Neutrophil (primary cell): ENCODE results near the gene CALML3.

ENCODE experiments used
- H3K27ac ChIP-seq: fragments of 200-600 bp; sonication (generic); 2 replicates; pipeline ENCODE4 v1.5.1; 2016; ENCODE audit warnings: mild to moderate bottlenecking, moderate library complexity
- H3K27me3 ChIP-seq: fragments of 200-600 bp; sonication (generic); 2 replicates; pipeline ENCODE4 v1.6.0; 2016; ENCODE audit warnings: mild to moderate bottlenecking
- H3K36me3 ChIP-seq: fragments of 200-600 bp; sonication (generic); 2 replicates; pipeline ENCODE4 v1.5.1; 2017
- H3K4me1 ChIP-seq, 2 experiments: fragments of 200-600 bp in 1 of 2; sonication (generic) in 1 of 2; 1 replicate in 1 of 2; 2 replicates in 1 of 2; pipeline versions ENCODE4 v1.5.1 to v1.6.1; 2013 to 2016; ENCODE audit warnings: low read depth in 1 of 2, low read length in 1 of 2, mild to moderate bottlenecking in 1 of 2, moderate library complexity in 1 of 2; ENCODE audit not compliant: control insufficient read depth in 1 of 2, insufficient read depth in 1 of 2
- H3K4me3 ChIP-seq, 2 experiments: fragments of 200-600 bp in 1 of 2; sonication (generic) in 1 of 2; 1 replicate in 1 of 2; 2 replicates in 1 of 2; pipeline ENCODE4 v1.5.1; 2013 to 2016; ENCODE audit warnings: low read depth in 1 of 2, low read length in 1 of 2, mild to moderate bottlenecking in 1 of 2, moderate library complexity in 1 of 2
- H3K9me3 ChIP-seq: fragments of 200-600 bp; sonication (generic); 2 replicates; pipeline ENCODE4 v1.5.1; 2016
- CTCF ChIP-seq: fragments of 200-600 bp; sonication (generic); IDR thresholded peaks from 2 replicates; pipeline ENCODE4 v1.5.1; 2016; ENCODE audit warnings: antibody characterized with exemption

Gene CALML3

DNA sequence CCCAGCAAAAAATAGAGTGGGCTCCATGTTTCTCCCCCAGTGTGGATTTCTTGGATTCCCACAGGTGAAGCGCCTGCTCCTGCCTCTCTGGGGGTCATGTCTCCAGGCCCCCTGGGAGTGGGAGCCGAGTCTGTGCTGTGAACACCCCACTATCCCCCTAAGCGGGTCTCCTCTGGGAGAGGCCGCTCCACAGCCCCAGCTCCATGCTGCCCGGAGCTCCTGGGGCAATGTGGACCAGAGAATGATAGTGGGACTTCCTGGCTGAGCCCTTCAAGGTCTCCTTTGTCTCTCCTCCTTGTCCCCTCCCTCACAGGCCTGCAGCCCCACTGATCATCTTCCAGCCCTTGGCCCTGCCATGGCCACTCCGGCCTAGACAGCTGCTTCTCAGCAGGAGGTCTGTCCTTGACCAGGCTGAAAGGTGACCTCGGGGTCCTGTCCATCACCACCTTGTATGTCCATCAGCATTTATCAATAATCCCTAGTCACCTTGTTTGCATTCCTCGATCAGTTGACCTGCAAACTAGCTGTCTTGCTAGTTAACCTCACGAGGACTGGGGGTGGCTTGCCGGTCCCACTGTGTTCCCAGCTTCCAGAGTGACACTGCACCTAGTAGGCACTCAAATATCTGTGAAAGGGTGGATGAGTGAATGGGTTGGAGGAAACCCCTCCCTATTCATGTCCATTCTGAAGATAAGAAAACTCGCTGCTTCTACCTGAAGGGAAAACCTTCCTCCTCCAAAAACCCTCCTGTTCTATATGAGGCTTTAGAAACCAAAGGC, 776 bp upstream of the CALML3 start:
- Histone ChIP-seq H3K4me1 (no peaks in the 10 kb centered on the region), H3K36me3 (no peaks in the 10 kb centered on the region), H3K27me3 (no peaks in the 10 kb centered on the region), H3K27ac (no peak overlapping the region), H3K4me3 (no peak overlapping the region), H3K9me3 (no peaks in the 10 kb centered on the region)
- TF ChIP-seq CTCF, result no peak

DNA sequence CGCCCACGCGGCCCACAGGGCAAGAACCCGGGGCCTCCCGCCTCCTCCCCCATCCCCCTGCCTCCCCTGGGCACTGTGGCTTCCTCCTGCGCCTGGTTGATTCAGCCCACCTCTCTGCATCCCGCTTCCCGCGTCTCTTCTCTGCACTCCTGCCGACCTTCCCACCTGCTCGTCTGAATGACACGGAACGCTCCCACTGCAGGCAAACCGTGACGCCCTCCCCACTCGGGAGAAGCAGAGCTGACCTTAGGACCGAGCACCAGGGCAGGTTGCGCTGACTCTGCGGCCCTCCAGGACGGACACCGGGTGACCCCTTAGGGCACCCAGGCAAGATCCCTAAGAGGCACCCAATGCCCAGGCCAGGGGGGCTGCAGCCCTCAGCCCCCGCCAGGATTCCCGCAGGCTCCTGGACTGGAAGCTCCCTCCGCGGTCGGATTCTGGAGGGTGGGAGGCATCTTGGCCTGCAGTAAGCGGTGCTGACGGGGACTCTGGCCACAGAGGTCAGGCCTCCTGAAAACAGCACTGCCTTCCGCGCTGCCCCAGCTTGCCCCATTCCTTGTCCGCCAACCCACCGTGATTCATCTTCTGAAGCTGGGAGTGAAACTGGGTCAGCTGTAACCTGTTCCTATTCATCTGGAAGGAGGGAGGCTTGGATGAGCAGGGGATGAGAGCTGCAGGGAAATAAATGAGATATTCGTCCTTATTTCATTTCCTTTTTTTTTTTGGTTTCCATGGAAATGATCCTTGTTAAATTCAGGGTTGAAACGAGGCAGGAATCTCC, 990 bp downstream of the CALML3 start:
- no peaks in the 10 kb centered on the region for H3K4me1 ChIP-seq
- H3K27ac ChIP-seq, result no peak overlapping the region
- no peak for TF ChIP-seq CTCF

DNA sequence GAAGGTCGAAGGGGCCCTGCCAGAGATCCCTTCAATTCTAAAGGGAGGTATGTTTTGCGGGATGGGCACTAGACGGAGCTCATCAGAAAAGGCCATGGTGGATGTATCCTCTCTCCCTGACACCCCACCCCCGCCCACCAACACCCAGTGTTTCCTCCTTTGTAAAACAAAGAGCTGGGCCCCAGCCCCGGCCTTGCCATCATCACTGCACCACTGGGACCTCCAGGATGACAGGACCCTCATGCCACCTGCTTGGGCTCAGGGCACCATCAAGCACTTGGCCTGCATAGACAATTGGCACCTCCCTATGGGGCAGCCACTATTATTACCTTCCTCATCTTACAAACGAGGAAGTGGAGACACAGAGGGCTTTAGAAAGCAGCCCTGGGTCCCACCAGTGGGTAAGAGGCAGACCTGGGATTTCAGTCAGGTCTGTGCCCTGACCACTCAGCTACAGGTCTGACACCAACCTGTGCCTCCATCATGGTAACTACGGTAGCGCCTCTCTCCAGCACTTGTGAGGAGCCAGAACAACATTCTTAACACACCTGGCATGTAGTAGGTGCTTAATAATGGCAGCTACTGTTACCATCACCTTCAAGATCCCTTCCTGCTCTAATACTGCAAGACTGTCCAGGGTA, 2.0 kb downstream of the CALML3 start:
- H3K27ac ChIP-seq, result no peak overlapping the region
- no peaks in the 10 kb centered on the region for H3K9me3 ChIP-seq
- no peak for TF ChIP-seq CTCF
- H3K4me3 ChIP-seq, result no peak overlapping the region
- H3K4me1 ChIP-seq, result no peaks in the 10 kb centered on the region
- no peaks in the 10 kb centered on the region for H3K36me3 ChIP-seq
- no peaks in the 10 kb centered on the region for H3K27me3 ChIP-seq

More for the DNA sequence above, 990 bp downstream of the CALML3 start:
- Histone ChIP-seq H3K36me3 (no peaks in the 10 kb centered on the region), H3K27me3 (no peaks in the 10 kb centered on the region), H3K9me3 (no peaks in the 10 kb centered on the region), H3K4me3 (no peak overlapping the region)

DNA sequence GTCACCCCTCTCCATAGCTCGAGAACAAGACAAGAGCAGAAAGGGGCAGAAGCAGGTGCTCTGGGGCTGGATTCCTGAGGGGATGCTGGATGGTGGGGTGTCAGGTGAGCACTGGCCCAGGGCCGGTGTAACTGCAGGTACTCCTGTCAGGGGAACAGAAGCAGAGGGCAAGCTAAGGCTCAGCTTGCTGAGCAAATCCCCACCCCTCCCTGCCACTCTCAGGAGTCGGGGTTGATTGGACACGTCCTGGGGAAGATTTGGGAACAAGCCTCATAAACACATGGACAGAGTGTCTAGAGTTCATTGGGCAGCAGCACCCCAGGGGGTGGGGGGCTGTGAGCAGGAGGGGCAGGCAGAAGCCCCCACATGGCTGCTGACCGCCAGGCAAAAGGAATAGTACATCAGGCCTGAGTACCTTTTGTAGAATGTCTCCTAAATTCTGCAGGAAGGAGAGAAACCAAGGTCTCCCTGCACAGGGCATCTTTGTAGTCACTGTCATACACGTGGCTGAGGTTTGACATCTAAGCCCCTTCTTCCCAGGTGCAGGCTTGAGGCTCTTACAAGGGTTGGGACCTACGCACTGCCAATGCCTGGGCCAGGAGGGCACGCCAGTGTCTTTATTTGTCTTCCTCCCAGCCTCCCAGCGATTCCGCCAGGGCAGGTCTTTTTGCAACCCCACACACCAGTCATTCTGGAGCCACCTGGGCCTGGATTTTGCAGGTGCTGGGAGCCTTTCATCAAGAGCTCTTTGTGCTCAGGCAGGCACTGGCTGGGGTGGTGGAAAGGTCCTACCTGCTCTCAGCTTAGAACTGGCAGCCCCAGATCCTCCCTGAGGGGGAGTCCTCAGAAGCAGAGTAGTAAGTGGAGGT, 2.8 kb downstream of the CALML3 start:
- no peaks in the 10 kb centered on the region for H3K27me3 ChIP-seq

More for the DNA sequence above, 2.8 kb downstream of the CALML3 start:
- H3K4me3 ChIP-seq, result no peak overlapping the region
- no peaks in the 10 kb centered on the region for H3K4me1 ChIP-seq
- no peaks in the 10 kb centered on the region for H3K36me3 ChIP-seq
- no peak overlapping the region for H3K27ac ChIP-seq
- no peak for TF ChIP-seq CTCF
- H3K9me3 ChIP-seq, result no peaks in the 10 kb centered on the region
